ENCODE measurements around the gene TRPM1.

Gene TRPM1

DNA sequence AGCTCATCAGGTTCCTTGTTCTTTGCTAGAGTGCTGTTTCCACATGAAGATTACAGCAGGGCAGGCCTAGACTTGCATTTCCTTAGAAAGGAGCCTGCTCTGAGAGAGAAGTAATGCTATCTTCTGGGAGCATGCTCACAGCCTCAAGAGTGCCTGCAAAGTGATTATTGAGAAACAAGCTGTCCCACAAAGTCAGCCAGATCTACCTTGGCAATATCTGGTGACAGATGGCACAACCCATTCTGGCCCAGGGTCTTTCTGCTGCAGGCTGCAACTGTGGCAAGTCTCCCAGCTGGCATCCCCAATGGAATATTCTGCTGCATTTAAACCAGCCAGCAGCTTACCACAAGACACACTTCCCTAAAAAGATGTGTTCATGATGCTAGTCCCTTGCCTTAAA is 139.4 kb downstream of the TRPM1 start:
- no peak for DNase-seq

DNA sequence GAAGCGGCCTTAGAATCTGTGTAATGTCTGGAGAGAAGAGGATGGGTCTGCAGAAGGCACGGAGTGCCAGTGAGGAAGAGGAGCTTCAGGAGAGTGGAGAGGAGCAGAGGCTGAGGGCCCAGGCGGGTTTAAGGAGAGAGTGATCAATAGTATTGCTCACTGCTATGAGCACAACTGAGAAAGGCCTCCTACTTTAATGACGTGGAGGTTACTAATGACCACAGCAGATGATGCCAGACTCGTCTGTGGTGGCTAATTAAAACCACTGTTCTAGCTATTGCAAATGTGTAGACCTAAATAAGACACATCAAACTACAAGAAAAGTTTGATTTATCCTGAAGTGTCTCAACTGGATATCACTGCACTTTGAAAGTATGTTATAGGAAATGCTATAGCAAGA is 143.3 kb downstream of the TRPM1 start:
- no peak for DNase-seq

DNA sequence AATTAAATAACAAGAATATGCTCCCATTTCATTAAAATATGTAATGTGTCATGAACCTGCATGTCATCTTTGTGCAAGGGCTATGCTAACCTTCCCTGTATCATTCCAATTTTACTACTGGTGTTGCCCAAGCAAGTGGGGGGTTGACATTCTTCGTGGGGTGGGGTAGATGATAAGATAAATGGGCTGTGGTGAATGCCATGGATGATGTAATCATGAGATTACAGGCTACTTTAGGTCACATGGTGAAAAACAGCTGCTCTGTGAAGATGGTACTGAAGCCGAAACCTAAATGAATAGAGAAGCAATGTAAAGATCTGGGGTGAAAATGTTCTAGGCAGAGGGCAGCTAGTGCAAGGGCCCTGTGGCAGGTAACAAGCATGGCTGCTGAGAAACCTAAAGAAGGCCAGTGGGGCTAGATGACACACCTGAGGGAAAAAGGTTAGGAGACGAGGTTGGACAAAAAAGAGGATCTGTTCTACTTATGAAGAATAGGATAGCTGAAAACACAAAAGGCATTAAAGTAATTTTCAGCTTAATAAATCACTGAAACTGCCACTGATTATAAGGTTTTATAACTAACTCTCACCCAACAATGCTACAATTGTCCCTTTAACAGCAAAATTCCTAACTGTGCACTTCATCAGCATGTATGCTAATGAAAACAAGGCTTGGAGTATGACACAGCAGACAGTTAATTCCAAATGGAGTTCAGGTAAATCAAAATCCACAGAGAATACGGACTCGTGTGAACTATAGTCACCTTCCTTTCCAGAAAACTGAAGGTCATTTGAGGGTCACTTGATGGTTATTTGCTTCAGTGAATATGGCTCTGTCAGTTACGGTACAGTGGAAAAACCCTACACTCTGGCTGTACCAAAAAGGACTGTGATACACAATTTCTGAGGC is 145.1 kb downstream of the TRPM1 start:
- DNase-seq, result no peak

DNA sequence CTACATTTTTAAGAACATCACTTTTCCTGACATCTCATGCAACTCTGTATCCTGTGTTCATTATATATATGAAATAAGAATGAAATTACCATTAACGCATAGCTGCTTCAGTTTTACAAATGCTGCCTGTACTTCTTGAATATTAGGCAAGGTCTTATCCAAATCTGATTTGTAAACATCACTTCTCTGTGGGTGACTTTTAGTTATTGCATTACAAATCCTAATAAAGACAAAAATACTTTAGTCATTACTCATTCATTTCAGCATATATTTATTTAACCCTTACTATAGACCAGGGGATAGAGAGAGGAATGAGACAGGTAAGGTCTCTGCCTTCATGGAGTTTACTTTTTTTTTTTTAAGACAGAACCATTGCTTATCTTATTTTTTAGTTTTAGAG is 146.9 kb downstream of the TRPM1 start:
- DNase-seq, result no peak

DNA sequence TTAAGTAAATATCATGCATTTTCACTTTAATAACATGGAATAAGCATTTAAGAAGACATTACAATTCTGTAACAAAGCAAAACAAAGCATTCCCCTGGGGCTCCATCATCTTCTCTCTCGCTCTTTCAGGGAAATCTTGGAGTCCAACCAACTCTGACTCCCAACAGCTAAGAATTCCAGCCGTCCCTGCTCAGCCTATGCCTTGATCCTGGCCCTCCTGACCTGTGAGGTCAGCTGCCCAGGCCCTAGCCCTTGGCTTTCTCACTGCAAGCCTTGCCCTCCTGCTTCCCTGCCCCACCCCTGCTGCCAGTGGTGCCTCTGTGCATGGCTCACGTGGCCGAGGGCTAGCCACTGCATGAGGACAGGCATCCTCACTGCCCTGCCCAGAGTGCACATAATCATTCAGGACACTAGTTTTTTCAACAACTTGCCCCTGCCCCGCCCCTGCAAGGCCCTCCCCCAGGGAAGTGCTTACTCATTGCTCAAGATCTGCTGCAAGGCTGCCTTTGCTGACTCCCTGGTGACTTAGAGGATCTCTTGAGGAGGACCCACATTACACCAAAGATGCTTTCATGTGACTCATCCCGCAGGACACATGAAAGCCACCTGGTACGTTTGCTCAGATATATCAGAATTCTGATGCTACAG is 147.7 kb downstream of the TRPM1 start:
- DNase-seq, result no peak

DNA sequence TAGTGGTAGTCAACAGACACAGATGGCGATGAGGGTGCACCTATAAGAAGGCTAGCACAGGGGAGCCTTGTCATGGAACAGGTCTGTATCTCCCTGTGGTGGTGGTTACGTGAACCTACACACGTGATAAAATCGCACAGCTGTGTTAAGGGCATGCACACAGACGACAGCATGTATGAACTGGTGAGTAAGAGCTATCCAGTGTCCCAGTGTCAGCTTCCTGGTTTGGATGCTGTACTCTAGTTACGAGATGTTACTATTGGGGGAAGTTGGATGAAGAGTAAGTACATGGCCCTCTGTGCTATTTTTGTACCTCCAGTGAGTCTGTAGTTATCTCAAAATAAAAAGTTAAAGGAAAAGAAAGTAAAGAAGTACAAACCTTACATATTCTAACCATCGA is 148.3 kb downstream of the TRPM1 start:
- no peak for DNase-seq

Measured in SHP77 (cell line).